Stimulated activated naive CD4-positive, alpha-beta T cell treated with Interleukin-2 at 50 U/mL for 16 hours (primary cell): ENCODE results near the gene CPNE7.
"Not testable (repeated sequence)": the region's sequence is repeated elsewhere in the genome, so short reads cannot be mapped to it uniquely, and the experiment has no call there.

ENCODE experiments used
- DNase-seq: peaks from one replicate; lab custom pipeline; 2025; lab: John Stamatoyannopoulos, UW

Gene CPNE7

GRCh38 chr16:89583895-89584644 lies 8.5 kb downstream of the CPNE7 start:
- DNase-seq: no peak

- DNase-seq: no peak
These were observed 9.4 kb downstream of the CPNE7 start for GRCh38 chr16:89584768-89585549.

- no peak for DNase-seq
These were observed 10.7 kb downstream of the CPNE7 start for GRCh38 chr16:89586218-89586617.

GRCh38 chr16:89586853-89587252 lies 11.3 kb downstream of the CPNE7 start:
- DNase-seq: no peak

GRCh38 chr16:89587676-89588075 lies 12.1 kb downstream of the CPNE7 start:
- not testable (repeated sequence) for DNase-seq

GRCh38 chr16:89588413-89589109 lies 13.0 kb downstream of the CPNE7 start:
- DNase-seq: no peak

GRCh38 chr16:89589241-89589926 lies 13.8 kb downstream of the CPNE7 start:
- DNase-seq: no peak

- peak; percentile 27 for DNase-seq
These were observed 18.3 kb downstream of the CPNE7 start for GRCh38 chr16:89593841-89594240.

GRCh38 chr16:89595330-89596060 lies 19.9 kb downstream of the CPNE7 start:
- no peak for DNase-seq

- DNase-seq: no peak
These were observed 20.6 kb downstream of the CPNE7 start for GRCh38 chr16:89596061-89596689.

GRCh38 chr16:89596957-89597649 lies 21.5 kb downstream of the CPNE7 start:
- no peak for DNase-seq

GRCh38 chr16:89598199-89598598 lies 22.6 kb downstream of the CPNE7 start:
- no peak for DNase-seq

GRCh38 chr16:89599451-89599858 lies 23.9 kb downstream of the CPNE7 start:
- no peak for DNase-seq

GRCh38 chr16:89599902-89600301 lies 24.3 kb downstream of the CPNE7 start:
- no peak for DNase-seq

GRCh38 chr16:89600427-89600826 lies 24.9 kb downstream of the CPNE7 start:
- no peak for DNase-seq

GRCh38 chr16:89600956-89601355 lies 25.4 kb downstream of the CPNE7 start:
- no peak for DNase-seq

GRCh38 chr16:89601906-89602272 lies 26.3 kb downstream of the CPNE7 start:
- no peak for DNase-seq

- peak; percentile 70 for DNase-seq
These were observed 26.9 kb downstream of the CPNE7 start for GRCh38 chr16:89602273-89602951.

GRCh38 chr16:89602952-89603590 lies 27.5 kb downstream of the CPNE7 start:
- no peak for DNase-seq
